GM23338 (cell line): Measurements from ENCODE around the gene SYNPO2. TPM values are rescaled to one million over a fixed set of nuclear protein-coding genes. Genes with fewer than 3 reads are reported as not detected.
"Not testable (repeated sequence)": the region's sequence is repeated elsewhere in the genome, so short reads cannot be mapped to it uniquely, and the experiment has no call there.

Experiments used
- ATAC-seq: fragments of 200-7000 bp; cut with Tn5 transposase; 3 replicates; pipeline ENCODE4 v1.9.1; 2020
- DNase-seq: peaks from one replicate; pipeline ENCODE4 v3.0.0-alpha.2; 2015; ENCODE audit warnings: low spot score
- H2AFZ ChIP-seq: fragments of 200-600 bp; sonication (generic); 2 replicates; pipeline ENCODE4 v1.8.0; 2016; ENCODE audit warnings: antibody characterized with exemption, mild to moderate bottlenecking, moderate library complexity
- H3F3A ChIP-seq: fragments of 200-600 bp; sonication (generic); replicated peaks from 2 replicates; pipeline ENCODE4 v1.8.0; 2017; ENCODE audit warnings: antibody characterized with exemption, mixed run types, low read depth
- H3K27ac ChIP-seq: fragments of 200-600 bp; sonication (generic); 2 replicates; pipeline ENCODE4 v1.6.1; 2016; ENCODE audit warnings: low read depth
- H3K27me3 ChIP-seq: fragments of 200-600 bp; sonication (generic); 2 replicates; pipeline ENCODE4 v1.8.0; 2016; ENCODE audit warnings: mild to moderate bottlenecking, mixed run types, moderate library complexity; ENCODE audit not compliant: insufficient read depth
- H3K36me3 ChIP-seq: fragments of 200-600 bp; sonication (generic); 2 replicates; pipeline ENCODE4 v1.8.0; 2016; ENCODE audit warnings: mild to moderate bottlenecking; ENCODE audit not compliant: insufficient read depth
- H3K4me1 ChIP-seq: fragments of 200-600 bp; sonication (generic); 2 replicates; pipeline ENCODE4 v1.8.0; 2016; ENCODE audit warnings: mild to moderate bottlenecking, moderate library complexity; ENCODE audit not compliant: insufficient read depth
- H3K4me2 ChIP-seq: fragments of 200-600 bp; sonication (generic); 2 replicates; pipeline ENCODE4 v1.7.1; 2017; ENCODE audit warnings: mixed run types
- H3K4me3 ChIP-seq: fragments of 200-600 bp; sonication (generic); 2 replicates; pipeline ENCODE4 v1.6.1; 2016; ENCODE audit warnings: mixed run types
- H3K79me2 ChIP-seq: fragments of 200-600 bp; sonication (generic); replicated peaks from 2 replicates; pipeline ENCODE4 v1.8.0; 2017; ENCODE audit warnings: mild to moderate bottlenecking; ENCODE audit not compliant: insufficient read depth
- H3K9me2 ChIP-seq: fragments of 200-600 bp; sonication (generic); 2 replicates; pipeline ENCODE4 v1.8.0; 2017; ENCODE audit not compliant: insufficient read depth
- H4K20me1 ChIP-seq: fragments of 200-600 bp; sonication (generic); replicated peaks from 2 replicates; pipeline ENCODE4 v1.8.0; 2017; ENCODE audit warnings: mild to moderate bottlenecking; ENCODE audit not compliant: insufficient read depth
- H3K27ac Mint-ChIP-seq: 2 replicates; pipeline ENCODE4 v1.8.0; 2020; ENCODE audit warnings: inconsistent platforms, mild to moderate bottlenecking, moderate library complexity, mixed read lengths
- H3K27me3 Mint-ChIP-seq: 3 replicates; pipeline ENCODE4 v1.8.0; 2022; ENCODE audit warnings: low read depth, mild to moderate bottlenecking, moderate library complexity, mixed read lengths, inconsistent platforms; ENCODE audit not compliant: insufficient read depth, poor library complexity
- H3K36me3 Mint-ChIP-seq: 3 replicates; pipeline ENCODE4 v1.8.0; 2021; ENCODE audit warnings: low read depth, mild to moderate bottlenecking, inconsistent platforms, moderate library complexity, mixed read lengths
- H3K4me1 Mint-ChIP-seq: 3 replicates; pipeline ENCODE4 v1.8.0; 2020; ENCODE audit warnings: mild to moderate bottlenecking, inconsistent platforms, mixed read lengths
- H3K4me3 Mint-ChIP-seq: 3 replicates; pipeline ENCODE4 v1.8.0; 2021; ENCODE audit warnings: moderate library complexity, mild to moderate bottlenecking, inconsistent platforms, mixed read lengths
- H3K9me3 Mint-ChIP-seq: 3 replicates; pipeline ENCODE4 v1.8.0; 2020; ENCODE audit warnings: moderate library complexity, mild to moderate bottlenecking, inconsistent platforms, mixed read lengths
- EZH2 ChIP-seq: fragments of 200-600 bp; sonication (generic); IDR thresholded peaks from one replicate; pipeline ENCODE4 v1.8.0; 2017; ENCODE audit warnings: antibody characterized with exemption, mild to moderate bottlenecking, low read depth; ENCODE audit not compliant: unreplicated experiment
- ZNF462 ChIP-seq: fragments of 250-450 bp; sonication (Bioruptor Pico); IDR thresholded peaks from 2 replicates; pipeline ENCODE4 v1.5.0; 2020; ENCODE audit warnings: mild to moderate bottlenecking, moderate library complexity
- polyA plus RNA-seq: library from polyadenylated mRNA; unstranded; fragments of >200 nt; fragmentation: Nextera tagmentation; extraction: Ambion mirVana; gene quantifications from 2 replicates; pipeline ENCODE4 v1.2.1, GENCODE V29; 2016
- total RNA-seq: library from RNA; depleted of rRNA; stranded (reverse); fragments of >200 nt; shearing (Covaris generic); gene quantifications from 2 replicates; pipeline ENCODE4 v1.2.3, GENCODE V29; 2014

SYNPO2 gene
- total and polyA plus RNA-seq, 2 experiments from 2014 or later, result 2.1 to 3.4 TPM

- not testable (repeated sequence) for H3K27ac Mint-ChIP-seq, H3K27me3 Mint-ChIP-seq, H3K9me2 ChIP-seq, DNase-seq, H3K79me2 ChIP-seq, H3K4me3 ChIP-seq, H3K27ac ChIP-seq, H3K36me3 ChIP-seq, H3F3A ChIP-seq, H4K20me1 ChIP-seq, H3K36me3 Mint-ChIP-seq, H3K4me3 Mint-ChIP-seq, H3K9me3 Mint-ChIP-seq, ATAC-seq, H3K4me2 ChIP-seq, H3K27me3 ChIP-seq
- H3K4me1 Mint-ChIP-seq, result peaks cover 13% of the 10 kb centered on the region
- 0 out of 2 replicates have a peak overlapping the region, but pooled peaks have one; percentile 16 for H2AFZ ChIP-seq
- H3K4me1 ChIP-seq, result peaks cover 12% of the 10 kb centered on the region
Measured at GRCh38 chr4:119047059-119047458, 158.4 kb downstream of the SYNPO2 start.

- H3F3A ChIP-seq, result no peaks in the 10 kb centered on the region
- Mint-ChIP-seq H3K27me3 (peaks cover 3% of the 10 kb centered on the region), H3K4me3 (no peak overlapping the region), H3K9me3 (no peaks in the 10 kb centered on the region), H3K27ac (no peak overlapping the region), H3K36me3 (no peaks in the 10 kb centered on the region), H3K4me1 (no peaks in the 10 kb centered on the region; the same call in 2 of the 3 replicates)
- TF ChIP-seq EZH2, result no peak
- no peaks in the 10 kb centered on the region for H4K20me1 ChIP-seq
- H3K27ac ChIP-seq, result no peak overlapping the region
- no peak overlapping the region for H3K4me3 ChIP-seq
- no peak for DNase-seq
- ATAC-seq, result no peak
- H3K4me1 ChIP-seq, result 0 out of 2 replicates have a peak, but pooled peaks cover 2% of the 10 kb centered on the region
- H2AFZ ChIP-seq, result no peak overlapping the region
- no peaks in the 10 kb centered on the region for H3K9me2 ChIP-seq
- no peaks in the 10 kb centered on the region for H3K79me2 ChIP-seq
- no peaks in the 10 kb centered on the region for H3K36me3 ChIP-seq
- H3K4me2 ChIP-seq, result no peak overlapping the region
- H3K27me3 ChIP-seq, result no peaks in the 10 kb centered on the region
Measured at GRCh38 chr4:119048446-119048845, 159.8 kb downstream of the SYNPO2 start.

GRCh38 chr4:119049342-119049741 is 160.7 kb downstream of the SYNPO2 start:
- Mint-ChIP-seq H3K36me3 (no peaks in the 10 kb centered on the region), H3K27ac (no peak overlapping the region), H3K4me1 (no peaks in the 10 kb centered on the region), H3K9me3 (no peaks in the 10 kb centered on the region), H3K27me3 (peaks cover 3% of the 10 kb centered on the region), H3K4me3 (no peak overlapping the region)
- TF ChIP-seq ZNF462 (CRISPR knock-in tag), result no peak
- Histone ChIP-seq H3F3A (no peaks in the 10 kb centered on the region), H3K27ac (no peak overlapping the region), H3K9me2 (no peaks in the 10 kb centered on the region), H3K4me2 (no peak overlapping the region), H4K20me1 (no peaks in the 10 kb centered on the region), H3K4me3 (no peak overlapping the region), H3K4me1 (no peaks in the 10 kb centered on the region), H3K36me3 (no peaks in the 10 kb centered on the region), H2AFZ (no peak overlapping the region), H3K27me3 (no peaks in the 10 kb centered on the region), H3K79me2 (no peaks in the 10 kb centered on the region)
- no peak for DNase-seq
- ATAC-seq, result no peak
